Eye (tissue), 1 donor: Measurements from ENCODE around the gene STPG1.
"Not testable (repeated sequence)": the region's sequence is repeated elsewhere in the genome, so short reads cannot be mapped to it uniquely, and the experiment has no call there.

ENCODE experiments used
- DNase-seq: peaks from one replicate; pipeline ENCODE4 v3.0.0-alpha.2; 2015

STPG1 gene, protein sequence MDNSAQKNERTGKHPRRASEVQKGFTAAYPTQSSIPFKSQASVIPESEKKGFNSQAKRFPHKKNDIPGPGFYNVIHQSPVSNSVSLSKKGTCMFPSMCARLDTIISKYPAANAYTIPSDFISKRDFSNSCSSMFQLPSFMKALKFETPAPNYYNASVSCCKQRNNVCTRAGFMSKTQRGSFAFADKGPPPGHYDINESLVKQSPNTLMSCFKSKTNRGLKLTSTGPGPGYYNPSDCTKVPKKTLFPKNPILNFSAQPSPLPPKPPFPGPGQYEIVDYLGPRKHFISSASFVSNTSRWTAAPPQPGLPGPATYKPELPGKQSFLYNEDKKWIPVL

DNA sequence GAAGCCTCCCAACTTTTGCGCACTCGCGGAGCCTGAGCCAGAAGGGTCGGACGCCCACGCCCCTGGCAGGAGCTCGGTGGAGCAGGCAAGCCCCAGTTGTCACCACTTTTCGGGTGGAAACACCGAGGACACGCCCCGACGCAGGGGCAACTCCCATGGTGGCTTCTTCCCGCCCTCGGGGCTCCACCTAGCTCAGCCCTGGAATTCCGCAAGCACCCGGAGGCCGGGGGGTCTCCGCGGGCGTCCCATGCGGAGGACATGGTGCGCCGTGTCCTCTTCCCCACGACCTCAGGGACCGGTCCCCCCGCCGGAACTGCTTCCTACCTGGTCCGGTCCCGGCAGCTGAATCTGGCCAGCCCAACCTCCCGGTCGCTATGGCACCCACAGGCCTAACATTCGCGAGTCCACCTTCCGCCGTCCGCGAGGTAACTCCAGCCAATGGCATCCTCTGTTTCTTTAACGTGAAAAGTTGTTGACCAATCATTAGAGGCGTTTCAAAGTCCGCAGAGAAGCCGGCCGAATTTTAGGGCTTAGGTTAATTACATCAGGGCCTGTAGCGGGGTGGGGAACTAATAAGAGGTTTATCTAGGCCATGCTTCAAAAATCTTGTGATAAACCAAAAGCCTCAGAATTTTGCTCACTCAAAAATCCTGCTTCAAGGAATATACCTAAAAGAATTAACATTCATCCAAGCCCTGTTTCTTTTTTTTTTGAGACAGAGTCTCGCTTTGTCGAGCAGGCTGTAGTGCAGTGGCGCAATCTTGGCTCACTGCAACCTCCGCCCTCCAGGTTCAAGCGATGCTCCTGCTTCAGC, at the start of gene STPG1:
STPG1 (minus strand) TSS at position 433 of the 814 bp plus-strand sequence. CDS start 12,394 bp downstream, outside the sequence.
- peak; percentile 95 for DNase-seq

DNA sequence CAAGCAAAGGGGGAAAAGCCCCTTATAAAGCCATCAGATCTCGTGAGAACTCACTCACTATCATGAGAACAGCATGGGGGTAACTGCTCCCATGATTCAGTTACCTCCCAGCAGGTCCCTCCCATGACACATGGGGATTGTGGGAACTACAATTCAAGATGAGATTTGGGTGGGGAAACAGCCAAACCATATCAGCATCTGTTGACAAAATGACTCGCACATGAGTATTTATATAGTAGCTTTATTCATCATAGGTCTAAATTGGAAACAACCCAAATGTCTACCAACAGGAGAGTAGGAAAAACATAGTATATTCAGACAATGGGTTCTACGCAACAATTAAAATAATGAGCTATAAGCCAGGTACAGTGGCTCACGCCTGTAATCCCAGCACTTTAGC, 48.5 kb upstream of the STPG1 start:
- not testable (repeated sequence) for DNase-seq

- no peak for DNase-seq
These were observed 46.1 kb upstream of the STPG1 start for GRCh38 chr1:24459551-24460266.

DNA sequence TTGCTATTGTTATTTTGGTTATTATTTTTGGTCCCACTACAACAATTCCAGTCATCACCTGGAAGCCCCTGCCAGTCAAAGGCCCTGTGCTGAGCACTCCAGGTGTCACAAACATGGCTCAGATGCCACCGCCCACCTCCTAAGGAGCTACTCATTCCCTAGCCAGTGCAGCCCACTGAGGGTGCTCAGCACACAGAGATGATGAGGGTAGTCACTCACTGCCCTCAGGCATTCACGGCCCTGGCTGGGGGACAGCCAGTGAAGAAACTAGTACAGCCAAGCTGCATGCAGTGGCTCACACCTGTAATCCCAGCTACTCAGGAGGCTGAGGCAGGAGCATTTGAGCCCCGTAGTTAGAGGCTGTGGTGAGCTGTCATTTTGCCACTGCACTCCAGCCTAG, 44.3 kb upstream of the STPG1 start:
- DNase-seq, result no peak

GRCh38 chr1:24455272-24455671, 41.7 kb upstream of the STPG1 start:
- DNase-seq, result no peak

DNA sequence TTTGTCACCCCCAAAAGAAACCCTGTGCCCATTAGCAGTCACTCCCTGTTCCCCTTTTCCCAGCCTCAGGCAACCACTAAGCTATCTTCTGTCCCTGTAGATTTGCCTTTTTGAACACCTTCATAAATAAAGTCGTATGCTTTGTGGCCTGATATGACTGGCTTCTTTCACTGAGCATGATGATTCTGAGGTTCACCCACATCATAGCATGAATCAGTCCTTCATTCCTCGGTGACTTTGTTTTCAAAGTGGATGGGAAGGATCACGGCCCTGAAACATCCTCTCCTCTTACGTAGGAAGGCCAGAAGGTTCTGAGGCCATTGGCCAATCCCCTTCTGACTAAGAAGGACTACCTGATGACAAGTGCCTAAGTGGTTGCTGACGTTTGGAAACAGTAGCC, 41.1 kb upstream of the STPG1 start:
- DNase-seq, result no peak

DNA sequence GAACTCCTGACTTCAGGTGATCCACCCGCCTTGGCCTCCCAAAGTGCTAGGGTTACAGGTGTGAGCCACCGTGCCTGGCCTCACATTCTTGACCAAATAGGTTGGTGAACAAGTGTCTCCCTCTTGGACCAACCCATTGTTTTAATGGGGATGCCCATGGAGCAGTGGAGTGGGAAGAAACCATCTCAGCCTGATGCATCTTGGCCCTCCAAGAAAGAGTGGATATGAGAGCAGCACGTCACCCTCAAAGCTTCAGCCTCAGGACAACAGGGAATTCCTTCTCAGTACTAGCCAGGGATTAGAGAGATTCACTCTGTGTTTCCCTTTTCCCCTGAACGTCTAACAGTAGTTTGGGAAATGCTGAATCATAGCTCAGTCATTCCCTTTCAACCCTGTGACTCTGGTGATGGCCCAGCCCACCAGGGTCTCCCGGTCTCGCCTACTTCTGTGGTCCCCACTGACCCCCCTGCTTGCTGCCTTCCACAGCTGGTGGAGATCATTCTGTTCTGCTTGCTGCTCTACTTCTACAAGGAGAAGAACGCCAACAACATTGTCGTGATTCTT, 39.4 kb upstream of the STPG1 start:
- DNase-seq, result no peak

DNA sequence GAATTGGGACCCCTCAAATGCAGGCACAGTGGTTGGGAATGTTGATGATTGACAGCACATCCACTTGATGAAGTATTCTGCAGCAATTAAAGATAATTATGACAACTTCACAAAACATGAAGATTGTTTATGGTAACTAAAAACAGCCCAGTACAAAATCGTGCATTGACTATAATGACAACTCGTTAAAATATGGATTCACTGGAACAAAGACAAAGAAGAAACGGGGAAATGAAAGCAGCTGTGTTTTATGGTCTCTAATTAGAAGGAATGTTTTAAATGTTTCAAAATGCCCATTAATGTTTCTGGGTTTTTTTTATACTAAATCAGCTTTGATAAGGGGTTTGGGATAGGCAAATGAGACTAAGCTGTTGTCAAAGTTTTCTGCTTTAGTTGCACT, 38.2 kb upstream of the STPG1 start:
- DNase-seq, result no peak

DNA sequence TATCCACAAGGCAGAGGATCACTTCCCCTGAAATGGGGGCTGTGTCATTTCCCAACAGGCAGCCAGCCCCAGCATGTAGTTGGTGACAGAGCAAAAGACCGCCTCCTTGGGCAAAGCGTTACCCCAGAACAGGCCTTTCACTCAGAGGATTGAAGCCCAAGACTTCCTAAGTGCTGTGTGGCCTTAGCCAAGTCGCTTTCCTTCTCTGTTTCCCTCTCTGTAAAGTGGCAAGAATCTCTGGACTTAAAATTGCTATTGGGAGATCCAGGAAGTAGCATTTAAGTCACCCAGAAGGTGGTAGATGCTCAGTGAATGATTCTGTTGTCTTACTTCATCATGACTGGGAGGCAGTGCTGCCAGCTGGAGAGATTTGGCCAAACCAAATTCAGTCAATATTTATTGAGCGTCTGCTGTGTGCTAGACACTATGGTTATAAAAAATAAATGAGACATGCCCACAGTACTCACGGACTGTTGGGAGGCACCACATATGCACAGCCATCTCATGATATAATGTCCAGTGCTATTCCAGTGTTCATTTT, 37.3 kb upstream of the STPG1 start:
- DNase-seq, result no peak

DNA sequence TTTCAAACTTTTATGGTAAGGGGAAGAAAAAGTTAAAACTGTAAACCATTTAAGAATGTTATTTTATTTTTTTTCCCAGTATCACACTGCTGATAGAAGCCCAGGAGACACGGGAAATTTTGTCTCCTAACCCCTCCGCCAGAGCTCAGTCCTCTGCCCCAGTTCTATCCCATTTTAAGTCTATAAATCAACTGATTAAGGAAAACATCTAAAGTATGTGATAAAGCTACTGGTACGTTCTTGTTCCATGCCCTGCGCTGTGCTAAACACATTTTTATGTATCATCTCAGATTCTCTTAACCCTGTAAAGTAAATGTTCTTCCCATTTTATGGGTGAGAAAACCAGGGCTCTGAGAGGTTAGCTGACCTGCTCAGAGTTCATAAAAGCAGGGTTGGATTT, 36.7 kb upstream of the STPG1 start:
- DNase-seq, result no peak

DNA sequence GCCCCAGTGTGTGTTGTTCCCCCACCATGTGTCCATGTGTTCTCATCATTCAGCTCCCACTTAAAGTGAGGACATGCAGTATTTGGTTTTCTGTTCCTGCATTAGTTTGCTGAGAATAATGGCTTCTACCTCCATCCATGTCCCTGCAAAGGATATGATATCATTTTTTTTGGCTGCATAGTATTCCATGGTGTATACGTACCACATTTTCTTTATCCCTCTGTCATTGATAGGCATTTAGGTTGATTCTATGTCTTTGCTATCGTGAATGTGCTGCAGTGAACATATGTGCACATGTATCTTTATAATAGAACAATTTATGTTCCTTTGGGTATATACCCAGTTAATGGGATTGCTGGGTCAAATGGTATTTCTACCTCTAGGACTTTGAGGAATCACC, 32.9 kb upstream of the STPG1 start:
- not testable (repeated sequence) for DNase-seq

DNA sequence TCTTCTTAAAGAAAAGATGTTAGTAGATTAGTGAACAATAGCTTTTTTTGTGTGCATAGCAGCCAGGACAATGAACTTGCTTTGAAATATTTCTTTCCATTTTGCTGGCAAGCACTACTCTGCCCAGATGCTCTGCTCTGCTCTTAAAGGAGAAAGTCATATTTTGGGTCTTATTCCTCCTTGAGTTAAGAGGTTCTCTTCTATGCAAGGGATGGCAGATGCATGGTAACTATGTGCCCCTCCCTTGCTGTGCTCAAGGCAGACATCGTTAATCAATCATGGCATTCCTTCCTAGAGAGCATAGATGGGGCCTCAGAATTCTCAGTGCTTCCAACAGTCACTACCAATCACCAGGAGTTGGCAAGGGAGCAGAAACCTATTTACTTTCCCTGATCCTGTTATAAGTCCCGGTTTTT, 29.7 kb upstream of the STPG1 start:
- DNase-seq, result peak; percentile 33

DNA sequence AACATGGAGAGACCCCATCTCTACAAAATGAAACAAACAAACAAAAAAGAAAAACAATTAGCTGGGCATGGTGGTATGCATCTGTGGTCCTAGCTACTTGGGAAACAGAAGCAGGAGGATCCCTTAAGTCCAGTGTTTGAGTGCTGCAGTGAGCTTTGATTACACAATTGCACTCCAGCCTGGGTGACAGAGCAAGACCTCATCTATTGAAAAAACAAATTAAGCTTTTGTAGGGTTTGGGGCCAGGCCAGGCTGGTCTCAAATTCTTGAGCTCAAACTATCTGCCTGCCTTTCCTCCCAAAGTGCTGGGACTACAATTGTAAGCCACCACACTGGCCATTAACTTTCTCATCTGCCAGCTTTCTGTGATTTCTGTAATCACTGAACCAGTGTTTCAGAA, 29.2 kb upstream of the STPG1 start:
- DNase-seq, result no peak

DNA sequence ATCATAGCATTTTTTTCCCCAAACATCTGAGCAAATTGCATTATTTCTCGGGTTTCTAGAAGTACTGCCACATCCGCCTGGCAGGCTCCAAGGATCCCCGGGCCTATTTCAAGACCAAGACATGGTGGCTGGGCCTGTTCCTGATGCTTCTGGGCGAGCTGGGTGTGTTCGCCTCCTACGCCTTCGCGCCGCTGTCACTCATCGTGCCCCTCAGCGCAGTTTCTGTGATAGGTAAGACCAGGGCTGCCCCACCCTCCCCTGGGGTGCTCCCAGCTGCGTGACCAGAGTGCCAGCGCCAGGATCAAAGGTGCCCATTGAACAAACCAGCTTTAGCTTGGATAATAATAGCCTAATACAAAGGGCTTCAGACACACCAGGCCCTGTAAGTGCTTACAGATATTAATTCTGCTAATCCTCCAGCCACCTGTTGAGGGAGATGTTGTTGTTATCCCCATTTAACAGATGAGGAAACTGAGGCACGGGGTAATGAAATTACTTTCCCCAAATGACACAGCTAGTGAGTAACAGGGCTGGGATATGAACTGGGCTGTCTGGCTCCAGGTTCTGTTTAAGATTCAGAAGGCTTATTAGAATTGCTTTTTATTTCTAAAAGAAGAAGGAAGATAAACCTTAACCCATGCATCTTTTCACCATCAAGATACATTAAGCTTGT, 28.6 kb upstream of the STPG1 start:
- DNase-seq, result no peak

GRCh38 chr1:24441480-24441879, 27.9 kb upstream of the STPG1 start:
- no peak for DNase-seq

GRCh38 chr1:24440436-24440835, 26.9 kb upstream of the STPG1 start:
- DNase-seq, result peak; percentile 63

DNA sequence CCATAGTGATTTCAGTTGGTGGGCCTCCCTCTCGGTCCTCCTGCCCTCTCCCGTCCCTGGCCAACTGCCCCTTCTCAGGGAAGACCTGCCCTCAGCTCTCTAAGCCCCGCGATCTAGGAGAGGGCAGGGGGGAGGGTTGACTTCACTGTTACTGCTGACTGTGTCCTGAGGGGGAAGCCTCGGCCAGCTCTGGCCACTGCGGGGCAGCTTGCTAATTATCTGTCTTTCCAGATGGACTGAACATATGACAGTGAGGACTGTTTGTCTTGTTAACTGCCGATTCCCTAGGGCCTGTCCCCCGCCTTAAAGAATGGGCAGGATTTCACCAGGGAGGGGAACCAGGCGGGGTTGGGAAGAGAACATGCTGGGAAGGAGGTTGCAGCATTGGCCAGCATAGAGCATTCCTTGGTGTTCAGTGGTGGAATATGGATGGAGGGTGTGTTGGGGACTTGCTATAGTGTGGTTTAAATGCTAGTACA, 24.9 kb upstream of the STPG1 start:
- DNase-seq, result peak; percentile 81

- DNase-seq, result no peak
These were observed 24.2 kb upstream of the STPG1 start for GRCh38 chr1:24437631-24438396.

GRCh38 chr1:24435782-24436365, 22.3 kb upstream of the STPG1 start:
- DNase-seq, result no peak

- DNase-seq, result no peak
These were observed 13.9 kb upstream of the STPG1 start for GRCh38 chr1:24427545-24427862.
